HEK293 (cell line): ENCODE measurements around the gene OR6B1.

ENCODE experiments used
- SETDB1 ChIP-seq: IDR thresholded peaks from one replicate; pipeline ENCODE4 v1.6.1; 2017; ENCODE audit warnings: mild to moderate bottlenecking, low read length, moderate library complexity, mixed read lengths; ENCODE audit not compliant: insufficient read length
- YY1 ChIP-seq: fragments of 450-650 bp; formaldehyde crosslinking; IDR thresholded peaks from 2 replicates; pipeline ENCODE4 v1.5.1; 2018; ENCODE audit warnings: missing biosample characterization, missing genetic modification characterization
- ZBTB7A ChIP-seq: fragments of 450-650 bp; formaldehyde crosslinking; IDR thresholded peaks from 2 replicates; pipeline ENCODE4 v1.5.1; 2016; ENCODE audit warnings: low read depth, missing biosample characterization, missing genetic modification characterization
- ZFP69B ChIP-seq: fragments of 450-650 bp; formaldehyde crosslinking; IDR thresholded peaks from 2 replicates; pipeline ENCODE4 v1.5.1; 2016; ENCODE audit warnings: missing biosample characterization, missing genetic modification characterization
- ZNF121 ChIP-seq: fragments of 450-650 bp; formaldehyde crosslinking; IDR thresholded peaks from 2 replicates; pipeline ENCODE4 v1.5.1; 2016; ENCODE audit warnings: missing biosample characterization, missing genetic modification characterization
- ZNF146 ChIP-seq: fragments of 450-650 bp; formaldehyde crosslinking; IDR thresholded peaks from 2 replicates; pipeline ENCODE4 v1.5.1; 2016; ENCODE audit warnings: missing biosample characterization, missing genetic modification characterization
- ZNF184 ChIP-seq: fragments of 450-650 bp; IDR thresholded peaks from 2 replicates; pipeline ENCODE4 v1.5.1; 2018; ENCODE audit warnings: missing biosample characterization, mild to moderate bottlenecking, missing genetic modification characterization
- ZNF19 ChIP-seq: fragments of 450-650 bp; formaldehyde crosslinking; IDR thresholded peaks from 2 replicates; pipeline ENCODE4; 2016; ENCODE audit warnings: missing biosample characterization, missing genetic modification characterization, low read depth
- ZSCAN23 ChIP-seq: fragments of 450-650 bp; formaldehyde crosslinking; IDR thresholded peaks from 2 replicates; pipeline ENCODE4 v1.5.1; 2016; ENCODE audit warnings: missing biosample characterization, missing genetic modification characterization
- TF ChIP-seq, protein P1 (sequence below): fragments of 450-650 bp; formaldehyde crosslinking; IDR thresholded peaks from 2 replicates; pipeline ENCODE4 v1.5.1; 2016; ENCODE audit warnings: missing biosample characterization, missing genetic modification characterization
- TF ChIP-seq, protein P2 (sequence below): fragments of 450-650 bp; formaldehyde crosslinking; conservative IDR thresholded peaks from 2 replicates; pipeline ENCODE4 v1.5.1; 2016; ENCODE audit warnings: low read depth, missing biosample characterization, missing genetic modification characterization
- TF ChIP-seq, protein P3 (sequence below): fragments of 450-650 bp; formaldehyde crosslinking; IDR thresholded peaks from 2 replicates; pipeline ENCODE4 v1.5.1; 2016; ENCODE audit warnings: missing biosample characterization, missing genetic modification characterization, low read depth
- TF ChIP-seq, protein P4 (sequence below): fragments of 450-650 bp; formaldehyde crosslinking; IDR thresholded peaks from 2 replicates; pipeline ENCODE4 v1.5.1; 2016; ENCODE audit warnings: missing biosample characterization, missing genetic modification characterization
- TF ChIP-seq, protein P5 (sequence below): fragments of 450-650 bp; formaldehyde crosslinking; IDR thresholded peaks from 2 replicates; pipeline ENCODE4 v1.5.1; 2017; ENCODE audit warnings: missing biosample characterization, missing genetic modification characterization

DNA sequence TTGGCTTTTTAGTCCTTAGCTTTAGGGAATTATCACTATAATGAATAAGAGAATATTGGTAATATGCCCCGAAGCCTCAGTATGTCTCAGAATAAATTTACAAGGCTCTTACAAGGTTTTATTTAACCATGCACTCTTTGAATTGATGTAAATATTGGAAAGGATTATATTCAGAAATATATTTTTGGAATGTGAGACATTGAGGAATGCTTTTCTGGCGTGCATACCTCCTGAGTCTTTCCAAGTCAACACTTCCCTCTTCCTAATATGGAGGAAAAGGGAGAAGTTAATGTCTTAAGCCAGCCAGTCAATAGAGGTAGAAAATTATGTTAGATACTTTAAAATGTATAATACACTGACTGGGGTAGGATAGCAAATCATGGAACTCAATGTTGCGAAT, 46.7 kb upstream of the OR6B1 start:
- no peak for TF ChIP-seq ZNF146 (tag by site-specific recombination)
- TF ChIP-seq, protein P1, sequence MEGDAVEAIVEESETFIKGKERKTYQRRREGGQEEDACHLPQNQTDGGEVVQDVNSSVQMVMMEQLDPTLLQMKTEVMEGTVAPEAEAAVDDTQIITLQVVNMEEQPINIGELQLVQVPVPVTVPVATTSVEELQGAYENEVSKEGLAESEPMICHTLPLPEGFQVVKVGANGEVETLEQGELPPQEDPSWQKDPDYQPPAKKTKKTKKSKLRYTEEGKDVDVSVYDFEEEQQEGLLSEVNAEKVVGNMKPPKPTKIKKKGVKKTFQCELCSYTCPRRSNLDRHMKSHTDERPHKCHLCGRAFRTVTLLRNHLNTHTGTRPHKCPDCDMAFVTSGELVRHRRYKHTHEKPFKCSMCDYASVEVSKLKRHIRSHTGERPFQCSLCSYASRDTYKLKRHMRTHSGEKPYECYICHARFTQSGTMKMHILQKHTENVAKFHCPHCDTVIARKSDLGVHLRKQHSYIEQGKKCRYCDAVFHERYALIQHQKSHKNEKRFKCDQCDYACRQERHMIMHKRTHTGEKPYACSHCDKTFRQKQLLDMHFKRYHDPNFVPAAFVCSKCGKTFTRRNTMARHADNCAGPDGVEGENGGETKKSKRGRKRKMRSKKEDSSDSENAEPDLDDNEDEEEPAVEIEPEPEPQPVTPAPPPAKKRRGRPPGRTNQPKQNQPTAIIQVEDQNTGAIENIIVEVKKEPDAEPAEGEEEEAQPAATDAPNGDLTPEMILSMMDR: no peak
- no peak for TF ChIP-seq SETDB1
- TF ChIP-seq ZNF184 (tag by site-specific recombination): no peak
- no peak for TF ChIP-seq ZFP69B (tag by site-specific recombination)
- TF ChIP-seq, protein P2, sequence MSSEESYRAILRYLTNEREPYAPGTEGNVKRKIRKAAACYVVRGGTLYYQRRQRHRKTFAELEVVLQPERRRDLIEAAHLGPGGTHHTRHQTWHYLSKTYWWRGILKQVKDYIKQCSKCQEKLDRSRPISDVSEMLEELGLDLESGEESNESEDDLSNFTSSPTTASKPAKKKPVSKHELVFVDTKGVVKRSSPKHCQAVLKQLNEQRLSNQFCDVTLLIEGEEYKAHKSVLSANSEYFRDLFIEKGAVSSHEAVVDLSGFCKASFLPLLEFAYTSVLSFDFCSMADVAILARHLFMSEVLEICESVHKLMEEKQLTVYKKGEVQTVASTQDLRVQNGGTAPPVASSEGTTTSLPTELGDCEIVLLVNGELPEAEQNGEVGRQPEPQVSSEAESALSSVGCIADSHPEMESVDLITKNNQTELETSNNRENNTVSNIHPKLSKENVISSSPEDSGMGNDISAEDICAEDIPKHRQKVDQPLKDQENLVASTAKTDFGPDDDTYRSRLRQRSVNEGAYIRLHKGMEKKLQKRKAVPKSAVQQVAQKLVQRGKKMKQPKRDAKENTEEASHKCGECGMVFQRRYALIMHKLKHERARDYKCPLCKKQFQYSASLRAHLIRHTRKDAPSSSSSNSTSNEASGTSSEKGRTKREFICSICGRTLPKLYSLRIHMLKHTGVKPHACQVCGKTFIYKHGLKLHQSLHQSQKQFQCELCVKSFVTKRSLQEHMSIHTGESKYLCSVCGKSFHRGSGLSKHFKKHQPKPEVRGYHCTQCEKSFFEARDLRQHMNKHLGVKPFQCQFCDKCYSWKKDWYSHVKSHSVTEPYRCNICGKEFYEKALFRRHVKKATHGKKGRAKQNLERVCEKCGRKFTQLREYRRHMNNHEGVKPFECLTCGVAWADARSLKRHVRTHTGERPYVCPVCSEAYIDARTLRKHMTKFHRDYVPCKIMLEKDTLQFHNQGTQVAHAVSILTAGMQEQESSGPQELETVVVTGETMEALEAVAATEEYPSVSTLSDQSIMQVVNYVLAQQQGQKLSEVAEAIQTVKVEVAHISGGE: no peak
- no peak for TF ChIP-seq YY1 (tag by site-specific recombination)
- TF ChIP-seq, protein P3, sequence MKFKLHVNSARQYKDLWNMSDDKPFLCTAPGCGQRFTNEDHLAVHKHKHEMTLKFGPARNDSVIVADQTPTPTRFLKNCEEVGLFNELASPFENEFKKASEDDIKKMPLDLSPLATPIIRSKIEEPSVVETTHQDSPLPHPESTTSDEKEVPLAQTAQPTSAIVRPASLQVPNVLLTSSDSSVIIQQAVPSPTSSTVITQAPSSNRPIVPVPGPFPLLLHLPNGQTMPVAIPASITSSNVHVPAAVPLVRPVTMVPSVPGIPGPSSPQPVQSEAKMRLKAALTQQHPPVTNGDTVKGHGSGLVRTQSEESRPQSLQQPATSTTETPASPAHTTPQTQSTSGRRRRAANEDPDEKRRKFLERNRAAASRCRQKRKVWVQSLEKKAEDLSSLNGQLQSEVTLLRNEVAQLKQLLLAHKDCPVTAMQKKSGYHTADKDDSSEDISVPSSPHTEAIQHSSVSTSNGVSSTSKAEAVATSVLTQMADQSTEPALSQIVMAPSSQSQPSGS: no peak
- TF ChIP-seq, protein P4, sequence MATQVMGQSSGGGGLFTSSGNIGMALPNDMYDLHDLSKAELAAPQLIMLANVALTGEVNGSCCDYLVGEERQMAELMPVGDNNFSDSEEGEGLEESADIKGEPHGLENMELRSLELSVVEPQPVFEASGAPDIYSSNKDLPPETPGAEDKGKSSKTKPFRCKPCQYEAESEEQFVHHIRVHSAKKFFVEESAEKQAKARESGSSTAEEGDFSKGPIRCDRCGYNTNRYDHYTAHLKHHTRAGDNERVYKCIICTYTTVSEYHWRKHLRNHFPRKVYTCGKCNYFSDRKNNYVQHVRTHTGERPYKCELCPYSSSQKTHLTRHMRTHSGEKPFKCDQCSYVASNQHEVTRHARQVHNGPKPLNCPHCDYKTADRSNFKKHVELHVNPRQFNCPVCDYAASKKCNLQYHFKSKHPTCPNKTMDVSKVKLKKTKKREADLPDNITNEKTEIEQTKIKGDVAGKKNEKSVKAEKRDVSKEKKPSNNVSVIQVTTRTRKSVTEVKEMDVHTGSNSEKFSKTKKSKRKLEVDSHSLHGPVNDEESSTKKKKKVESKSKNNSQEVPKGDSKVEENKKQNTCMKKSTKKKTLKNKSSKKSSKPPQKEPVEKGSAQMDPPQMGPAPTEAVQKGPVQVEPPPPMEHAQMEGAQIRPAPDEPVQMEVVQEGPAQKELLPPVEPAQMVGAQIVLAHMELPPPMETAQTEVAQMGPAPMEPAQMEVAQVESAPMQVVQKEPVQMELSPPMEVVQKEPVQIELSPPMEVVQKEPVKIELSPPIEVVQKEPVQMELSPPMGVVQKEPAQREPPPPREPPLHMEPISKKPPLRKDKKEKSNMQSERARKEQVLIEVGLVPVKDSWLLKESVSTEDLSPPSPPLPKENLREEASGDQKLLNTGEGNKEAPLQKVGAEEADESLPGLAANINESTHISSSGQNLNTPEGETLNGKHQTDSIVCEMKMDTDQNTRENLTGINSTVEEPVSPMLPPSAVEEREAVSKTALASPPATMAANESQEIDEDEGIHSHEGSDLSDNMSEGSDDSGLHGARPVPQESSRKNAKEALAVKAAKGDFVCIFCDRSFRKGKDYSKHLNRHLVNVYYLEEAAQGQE: no peak
- TF ChIP-seq ZNF121 (tag by site-specific recombination): no peak
- no peak for TF ChIP-seq ZSCAN23 (tag by site-specific recombination)
- TF ChIP-seq ZBTB7A (tag by site-specific recombination): no peak
- TF ChIP-seq ZNF19 (tag by site-specific recombination): no peak
- TF ChIP-seq, protein P5, sequence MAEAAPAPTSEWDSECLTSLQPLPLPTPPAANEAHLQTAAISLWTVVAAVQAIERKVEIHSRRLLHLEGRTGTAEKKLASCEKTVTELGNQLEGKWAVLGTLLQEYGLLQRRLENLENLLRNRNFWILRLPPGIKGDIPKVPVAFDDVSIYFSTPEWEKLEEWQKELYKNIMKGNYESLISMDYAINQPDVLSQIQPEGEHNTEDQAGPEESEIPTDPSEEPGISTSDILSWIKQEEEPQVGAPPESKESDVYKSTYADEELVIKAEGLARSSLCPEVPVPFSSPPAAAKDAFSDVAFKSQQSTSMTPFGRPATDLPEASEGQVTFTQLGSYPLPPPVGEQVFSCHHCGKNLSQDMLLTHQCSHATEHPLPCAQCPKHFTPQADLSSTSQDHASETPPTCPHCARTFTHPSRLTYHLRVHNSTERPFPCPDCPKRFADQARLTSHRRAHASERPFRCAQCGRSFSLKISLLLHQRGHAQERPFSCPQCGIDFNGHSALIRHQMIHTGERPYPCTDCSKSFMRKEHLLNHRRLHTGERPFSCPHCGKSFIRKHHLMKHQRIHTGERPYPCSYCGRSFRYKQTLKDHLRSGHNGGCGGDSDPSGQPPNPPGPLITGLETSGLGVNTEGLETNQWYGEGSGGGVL (tag by site-specific recombination): no peak
